Mammary epithelial cell (primary cell): ENCODE results near the gene VPS8.

Source experiments
- EZH2 ChIP-seq: IDR thresholded peaks from 2 replicates; pipeline ENCODE4 v1.6.1; 2012; ENCODE audit warnings: low read length, inconsistent platforms, borderline replicate concordance
- TF ChIP-seq, protein P1 (sequence below), 2 donors: IDR thresholded peaks in 1 of 2; conservative IDR thresholded peaks in 1 of 2; 2 replicates each; pipeline ENCODE4 v1.5.1; 2011 to 2012; ENCODE audit warnings: inconsistent platforms in 2 of 2, low read length in 2 of 2, mild to moderate bottlenecking in 2 of 2, control low read depth in 1 of 2, low read depth in 1 of 2; ENCODE audit not compliant: insufficient read depth in 1 of 2; ENCODE audit errors: extremely low read depth in 1 of 2

DNA sequence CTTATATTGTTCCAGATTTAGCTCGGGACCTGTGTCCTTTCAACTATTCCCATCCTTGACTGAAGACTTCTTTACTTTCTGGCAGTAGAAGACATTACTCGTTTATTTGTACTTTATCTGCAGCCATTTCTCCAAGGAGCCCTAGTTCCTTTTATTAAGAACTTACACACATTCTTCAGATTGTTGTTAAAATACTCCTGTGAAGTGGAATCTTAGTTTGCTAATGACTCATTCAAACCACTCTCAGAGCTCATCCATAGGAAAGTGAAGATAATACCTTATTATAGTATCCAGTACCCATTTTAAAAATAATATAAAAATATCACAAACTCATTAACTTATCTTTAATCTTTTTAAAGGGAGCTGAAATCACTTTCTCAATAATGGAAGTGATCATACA is 277.4 kb downstream of the VPS8 start:
- TF ChIP-seq, protein P1, sequence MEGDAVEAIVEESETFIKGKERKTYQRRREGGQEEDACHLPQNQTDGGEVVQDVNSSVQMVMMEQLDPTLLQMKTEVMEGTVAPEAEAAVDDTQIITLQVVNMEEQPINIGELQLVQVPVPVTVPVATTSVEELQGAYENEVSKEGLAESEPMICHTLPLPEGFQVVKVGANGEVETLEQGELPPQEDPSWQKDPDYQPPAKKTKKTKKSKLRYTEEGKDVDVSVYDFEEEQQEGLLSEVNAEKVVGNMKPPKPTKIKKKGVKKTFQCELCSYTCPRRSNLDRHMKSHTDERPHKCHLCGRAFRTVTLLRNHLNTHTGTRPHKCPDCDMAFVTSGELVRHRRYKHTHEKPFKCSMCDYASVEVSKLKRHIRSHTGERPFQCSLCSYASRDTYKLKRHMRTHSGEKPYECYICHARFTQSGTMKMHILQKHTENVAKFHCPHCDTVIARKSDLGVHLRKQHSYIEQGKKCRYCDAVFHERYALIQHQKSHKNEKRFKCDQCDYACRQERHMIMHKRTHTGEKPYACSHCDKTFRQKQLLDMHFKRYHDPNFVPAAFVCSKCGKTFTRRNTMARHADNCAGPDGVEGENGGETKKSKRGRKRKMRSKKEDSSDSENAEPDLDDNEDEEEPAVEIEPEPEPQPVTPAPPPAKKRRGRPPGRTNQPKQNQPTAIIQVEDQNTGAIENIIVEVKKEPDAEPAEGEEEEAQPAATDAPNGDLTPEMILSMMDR (conservative IDR thresholded peaks at IDR 0.05 in 1 of 2, IDR thresholded peaks at IDR 0.05 in 1 of 2; ENCODE audit: extremely low read depth in 1 of 2, insufficient read depth in 1 of 2, low read depth in 1 of 2, low read length in 2 of 2) = no peak
- TF ChIP-seq EZH2 = no peak
